Stimulated activated CD4-positive, alpha-beta T cell treated with anti-CD3 and anti-CD28 coated beads, Interleukin-4, amount 100 ng/mL, for 4 hours (primary cell): ENCODE results near the gene EMC1.
"Not testable (repeated sequence)": the region's sequence is repeated elsewhere in the genome, so short reads cannot be mapped to it uniquely, and the experiment has no call there.

Experiments used
- DNase-seq, 2 experiments: peaks; one replicate each; pipeline ENCODE4 v3.0.0-alpha.2; 2020

EMC1 gene

DNA sequence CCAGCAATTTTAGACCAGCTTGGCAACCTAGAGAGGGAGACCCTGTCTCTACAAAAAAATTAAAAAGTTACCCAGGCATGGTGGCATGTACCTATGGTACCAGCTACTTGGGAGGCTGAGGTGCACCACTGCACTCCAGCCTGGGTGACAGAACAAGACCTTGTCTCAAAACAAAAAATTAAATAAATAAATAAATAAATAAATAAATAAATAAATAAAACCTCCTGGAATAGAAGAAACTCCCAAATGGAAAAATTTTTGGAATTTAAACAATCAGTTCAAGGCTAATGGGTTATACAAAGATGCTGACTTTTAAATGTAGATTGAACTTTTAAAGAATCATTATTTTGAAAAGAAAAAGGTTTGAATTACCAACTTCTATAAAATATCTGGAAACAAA lies 63.5 kb downstream of the EMC1 start:
- DNase-seq, result no peak

DNA sequence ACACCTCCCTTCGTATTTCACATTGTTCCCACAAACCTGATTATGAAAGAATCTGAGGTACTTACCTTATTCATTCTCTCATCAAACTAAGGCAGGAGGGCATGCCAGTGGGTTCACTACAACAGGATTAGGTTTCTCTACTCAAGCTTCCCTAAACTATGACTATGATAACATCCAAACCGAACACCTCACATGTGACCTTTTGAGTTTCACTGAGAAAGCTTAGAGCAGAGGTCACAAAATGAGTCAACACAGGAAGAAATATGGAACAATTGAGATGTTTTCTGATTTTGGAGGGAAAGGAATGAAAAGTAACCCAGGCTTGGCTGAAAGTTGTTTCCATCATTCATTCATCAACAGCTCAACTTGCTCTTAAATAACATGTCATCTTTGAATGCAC lies 65.3 kb downstream of the EMC1 start:
- no peak for DNase-seq

DNA sequence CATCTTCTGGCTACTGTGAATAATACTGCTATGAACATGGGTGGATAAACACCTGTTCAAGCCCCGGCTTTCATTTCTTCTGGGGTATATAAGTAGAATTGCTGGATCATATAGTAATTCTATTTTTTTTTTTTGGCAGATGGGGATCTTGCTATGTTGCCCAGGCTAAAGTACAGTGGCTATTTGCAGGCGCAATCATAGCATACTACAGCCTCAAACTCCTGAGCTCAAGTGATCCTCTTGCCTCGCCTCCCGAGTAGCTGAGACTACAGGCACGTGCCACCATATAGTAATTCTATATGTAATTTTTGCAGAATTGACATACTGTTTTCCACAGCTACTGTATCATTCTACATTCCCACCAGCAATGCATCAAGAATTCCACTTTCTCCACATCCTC lies 69.1 kb downstream of the EMC1 start:
- no peak for DNase-seq

DNA sequence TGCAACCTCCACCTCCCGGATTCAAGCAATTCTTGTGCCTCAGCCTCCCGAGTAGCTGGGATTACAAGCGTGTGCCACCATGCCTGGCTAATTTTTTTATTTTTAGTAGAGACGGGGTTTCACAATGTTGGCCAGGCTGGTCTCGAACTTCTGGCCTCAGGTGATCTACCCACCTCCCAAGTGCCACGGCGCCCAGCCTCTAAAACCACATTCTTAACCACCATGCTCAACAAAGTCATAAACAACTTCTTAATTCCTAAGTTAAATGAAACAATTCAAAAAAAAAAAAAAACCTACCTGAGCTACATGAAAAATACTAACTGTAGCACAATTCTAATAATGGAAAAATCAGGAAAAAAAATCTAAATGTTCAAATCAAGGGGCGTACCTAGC lies 71.1 kb downstream of the EMC1 start:
- DNase-seq, result not testable (repeated sequence)

DNA sequence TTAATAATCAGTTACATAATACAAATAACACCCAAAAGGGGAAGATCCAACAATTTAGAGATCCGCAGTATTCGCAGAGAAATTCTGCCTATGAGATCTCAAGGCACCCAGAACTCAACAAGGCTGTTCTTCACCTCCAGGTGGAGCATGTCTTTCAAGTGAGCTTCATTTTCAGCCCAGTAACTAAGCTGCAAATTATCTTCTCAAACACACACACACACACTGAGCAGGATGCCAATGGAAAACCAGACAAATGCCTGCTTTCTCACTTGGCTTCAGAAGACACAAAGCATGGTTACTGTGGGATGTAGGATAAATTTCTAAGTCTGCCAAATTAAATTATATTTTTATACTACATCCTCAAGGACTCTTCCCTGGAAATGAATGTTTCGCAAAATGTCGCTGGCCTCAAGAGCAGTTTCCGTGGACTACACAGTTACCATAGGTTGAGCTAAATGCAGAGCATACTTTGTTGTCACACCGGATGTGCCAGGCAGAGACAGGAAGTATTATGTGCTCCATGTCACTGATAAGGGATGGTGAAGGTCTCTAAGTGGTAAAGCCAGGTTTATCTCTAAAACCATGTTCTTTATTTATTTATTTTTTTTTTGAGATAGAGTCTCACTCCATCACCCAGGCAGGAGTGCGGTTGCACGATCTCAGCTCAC lies 71.6 kb downstream of the EMC1 start:
- DNase-seq, result peak in 1 of 2 experiments; percentile 8

DNA sequence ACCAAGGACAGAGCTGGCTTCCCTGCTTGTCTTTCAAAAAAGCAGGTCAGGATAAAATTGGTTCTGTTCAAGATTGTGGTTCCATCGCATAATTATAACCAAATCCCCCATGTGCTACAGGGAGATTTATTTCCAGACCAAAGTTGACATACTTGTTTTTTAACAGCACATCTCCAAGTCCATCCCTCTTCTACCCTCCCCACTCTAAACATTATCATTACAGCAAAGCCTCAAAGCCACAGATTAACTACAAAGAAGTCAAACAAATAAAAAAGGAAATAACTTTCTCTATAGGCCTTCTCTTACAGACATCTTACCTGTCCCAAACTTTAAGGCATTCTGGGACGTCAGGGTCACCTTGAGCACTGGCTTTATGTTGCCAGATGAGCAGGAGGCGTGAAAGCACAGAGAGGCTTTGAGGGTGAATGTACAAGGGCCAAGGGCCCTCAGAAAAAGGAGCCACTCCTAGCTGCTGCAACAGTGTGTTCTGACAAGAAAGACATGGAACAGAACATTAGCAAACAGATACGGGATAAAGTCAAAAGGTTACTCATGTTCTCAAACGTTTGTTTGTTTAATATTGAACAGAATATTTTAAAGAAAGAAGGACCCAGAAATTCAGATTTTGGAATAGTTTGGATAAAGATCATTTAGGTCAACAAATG lies 72.5 kb downstream of the EMC1 start:
- DNase-seq, result no peak

DNA sequence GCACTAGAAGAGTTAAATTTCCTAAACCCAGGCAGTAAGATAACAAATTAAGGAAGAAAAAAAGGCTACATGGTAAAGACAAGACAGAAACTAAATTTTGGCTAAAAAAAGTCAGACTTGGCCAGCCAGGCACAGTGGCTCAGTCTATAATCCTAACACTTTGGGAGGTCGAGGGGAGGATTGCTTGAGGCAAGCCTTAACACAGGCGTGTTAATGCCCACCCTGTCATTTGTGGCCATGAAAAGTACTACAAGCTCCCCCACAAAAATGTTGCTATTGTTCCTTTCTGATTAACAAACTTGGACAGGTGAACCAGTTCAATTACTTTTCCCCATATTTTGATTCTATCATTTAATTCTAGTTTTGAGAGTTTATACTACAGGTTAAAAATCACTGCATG lies 73.5 kb downstream of the EMC1 start:
- no peak for DNase-seq

DNA sequence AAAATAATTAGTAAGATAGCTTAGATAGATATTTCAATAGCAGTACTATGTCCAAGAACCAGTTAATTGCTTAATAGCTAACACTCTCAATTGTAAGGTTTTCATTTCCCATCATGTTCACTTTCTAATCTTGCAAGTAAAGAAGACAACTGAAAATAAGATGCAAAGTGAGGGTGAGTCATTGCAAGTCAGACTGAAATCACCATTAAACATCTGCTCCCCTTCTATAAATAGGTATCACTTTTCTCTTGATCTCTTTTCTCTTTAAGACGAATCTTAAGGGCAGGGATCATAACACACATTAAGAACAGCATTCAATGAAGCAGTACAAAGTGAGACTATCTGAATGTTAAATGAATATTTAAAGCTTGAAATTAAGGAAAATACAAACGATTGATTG lies 81.7 kb downstream of the EMC1 start:
- DNase-seq, result no peak

DNA sequence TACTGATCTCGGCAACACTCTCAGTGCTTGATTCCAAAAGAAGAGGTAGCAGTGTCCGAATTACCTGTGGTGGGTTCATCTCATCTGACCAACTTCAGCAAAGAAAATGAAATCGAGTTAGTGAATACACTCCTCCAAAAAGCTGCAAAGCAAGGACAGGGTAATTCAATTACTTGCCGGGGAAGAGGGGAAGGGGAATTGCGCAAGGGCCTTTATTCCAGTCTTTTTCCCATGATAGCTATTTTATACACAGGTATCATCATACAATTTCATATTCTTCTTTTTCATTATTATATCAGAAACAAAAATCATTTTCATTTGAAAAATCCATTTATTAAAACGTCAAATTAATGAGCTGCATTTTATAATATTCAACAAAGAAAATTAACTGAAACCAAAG lies 84.2 kb downstream of the EMC1 start:
- no peak for DNase-seq

DNA sequence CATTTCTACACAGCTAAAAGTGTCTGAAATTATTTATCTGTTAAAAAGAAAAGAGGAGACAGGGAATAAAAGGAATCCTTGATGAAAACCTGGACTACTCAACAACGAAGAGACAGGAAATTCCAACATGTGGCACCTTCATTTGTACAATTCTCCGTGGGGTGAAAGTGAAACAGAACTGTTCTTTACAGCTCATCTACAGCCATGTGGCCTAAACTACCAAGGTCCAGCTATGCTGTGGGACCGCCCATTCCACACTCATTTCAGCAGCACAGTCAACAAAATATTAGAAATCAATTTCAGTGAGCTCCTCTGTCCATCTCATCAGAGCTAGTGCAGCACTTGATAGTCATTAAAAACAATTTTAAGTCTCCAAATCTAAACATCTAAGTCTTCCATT lies 85.3 kb downstream of the EMC1 start:
- DNase-seq, result no peak
